ENCODE measurements around the gene KLHDC4.

KLHDC4 gene

DNA sequence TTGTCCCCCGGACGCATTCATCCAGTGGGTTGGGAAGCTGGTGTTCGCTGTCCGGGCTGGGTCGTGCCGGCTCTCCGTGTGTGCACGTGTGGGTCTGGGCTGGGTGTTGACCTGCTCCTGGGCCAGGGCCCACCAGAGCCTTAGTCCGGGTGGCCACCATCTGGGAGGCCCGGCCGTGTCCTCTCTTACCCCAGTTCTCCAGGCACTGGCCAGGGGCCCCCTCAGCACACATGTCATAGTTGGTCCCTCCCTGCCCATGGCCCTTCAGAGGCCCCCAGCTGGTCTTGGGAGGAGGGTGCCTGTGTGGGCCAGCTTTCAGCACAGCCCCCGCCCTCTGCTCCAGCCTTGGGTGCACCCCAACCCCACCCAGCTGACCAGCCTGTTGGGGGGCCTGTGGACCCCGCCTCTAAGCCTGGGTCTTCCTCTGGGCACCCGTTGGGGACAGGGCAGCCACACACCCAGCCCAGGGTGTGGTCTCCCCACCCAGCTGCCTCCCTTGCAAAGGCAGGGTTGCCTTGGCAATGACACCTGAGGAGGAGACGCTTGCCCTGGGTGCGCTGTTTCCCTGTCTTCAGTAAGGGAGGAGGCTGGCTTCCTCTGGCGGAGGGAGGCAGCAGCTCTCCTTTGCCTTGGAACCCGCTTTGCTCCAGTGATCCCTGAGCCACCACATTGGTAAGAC is 86.1 kb downstream of the KLHDC4 start:
- DNase-seq, result no peak
- in situ Hi-C loops (cut with HindIII; ENCODE audit: low pct_ligation_motif_present, low pct_unique_long_range_greater_than_20kb, low sequenced_read_pairs), result no loop called here

DNA sequence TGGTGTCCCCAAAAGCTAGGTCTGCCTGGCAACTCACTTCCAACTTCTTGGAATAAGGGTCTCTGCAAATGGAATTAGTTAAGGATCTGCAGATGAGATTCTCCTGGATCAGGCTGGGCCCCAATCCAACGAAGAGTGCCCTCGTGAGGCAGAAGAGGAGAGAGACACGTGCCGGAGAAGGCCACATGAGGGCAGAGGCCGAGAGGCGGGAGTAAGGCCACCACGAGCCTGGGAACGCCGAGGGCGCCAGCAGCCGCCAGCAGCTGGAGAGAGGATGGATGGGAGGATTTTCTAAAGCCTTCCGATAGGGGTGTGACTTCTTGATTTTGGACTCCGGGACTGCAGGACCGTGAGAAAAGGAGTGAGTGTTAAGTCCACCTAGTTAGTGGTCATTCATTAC is 87.2 kb downstream of the KLHDC4 start:
- DNase-seq, result no peak
- in situ Hi-C loops (cut with HindIII; ENCODE audit: low pct_ligation_motif_present, low pct_unique_long_range_greater_than_20kb, low sequenced_read_pairs), result no loop called here

DNA sequence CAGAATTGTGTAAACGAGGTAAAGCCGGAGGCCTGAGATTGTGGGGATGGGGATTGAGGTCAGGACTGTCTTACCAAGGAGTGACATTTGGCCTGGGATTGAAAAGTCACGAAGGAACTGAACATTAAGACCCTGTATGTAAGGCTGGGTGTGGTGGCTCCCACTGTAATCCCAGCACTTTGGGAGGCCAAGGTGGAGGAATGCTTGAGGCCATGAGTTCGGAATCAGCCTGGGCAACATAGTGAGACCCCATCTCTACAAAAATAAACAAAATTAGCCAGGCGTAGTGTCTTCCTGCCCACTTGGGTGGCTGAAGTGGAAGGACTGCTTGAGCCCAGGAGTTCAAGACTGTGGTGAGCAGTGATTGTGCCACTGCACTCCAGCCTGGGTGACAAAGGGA is 88.0 kb downstream of the KLHDC4 start:
- in situ Hi-C loops (cut with HindIII; ENCODE audit: low pct_ligation_motif_present, low pct_unique_long_range_greater_than_20kb, low sequenced_read_pairs), result no loop called here
- no peak for DNase-seq

DNA sequence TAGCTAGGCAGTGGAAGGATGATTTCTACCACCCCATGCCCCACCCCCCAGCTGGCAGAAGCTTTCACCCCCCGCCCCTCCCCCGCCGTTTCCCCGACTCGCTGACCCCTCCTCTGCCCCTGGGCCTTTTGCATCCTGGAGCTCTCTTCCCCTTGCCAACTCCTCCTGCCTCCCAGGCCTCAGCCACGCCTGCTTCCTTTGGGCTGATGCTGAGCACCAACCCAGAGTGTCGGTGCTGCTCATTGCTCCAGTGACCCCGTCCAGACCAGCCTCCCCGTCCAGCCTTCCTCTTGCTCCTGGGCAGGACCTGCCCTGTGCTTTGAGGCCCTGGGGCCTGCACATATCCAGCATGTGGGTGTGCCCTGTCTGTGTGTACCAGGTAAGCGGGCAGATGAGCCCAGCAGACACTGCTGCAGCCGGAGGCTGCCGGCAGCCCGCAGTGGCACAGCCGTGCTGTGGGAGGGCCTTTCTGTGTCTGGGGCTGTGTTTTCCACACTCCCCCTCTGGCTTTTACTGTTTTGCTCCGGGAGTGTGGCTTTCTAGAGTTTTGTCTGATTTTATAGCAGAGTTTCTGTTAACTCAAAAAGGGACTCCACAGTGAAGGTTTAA is 90.6 kb downstream of the KLHDC4 start:
- in situ Hi-C loops (cut with HindIII; ENCODE audit: low pct_ligation_motif_present, low pct_unique_long_range_greater_than_20kb, low sequenced_read_pairs), result no loop called here
- no peak for DNase-seq

DNA sequence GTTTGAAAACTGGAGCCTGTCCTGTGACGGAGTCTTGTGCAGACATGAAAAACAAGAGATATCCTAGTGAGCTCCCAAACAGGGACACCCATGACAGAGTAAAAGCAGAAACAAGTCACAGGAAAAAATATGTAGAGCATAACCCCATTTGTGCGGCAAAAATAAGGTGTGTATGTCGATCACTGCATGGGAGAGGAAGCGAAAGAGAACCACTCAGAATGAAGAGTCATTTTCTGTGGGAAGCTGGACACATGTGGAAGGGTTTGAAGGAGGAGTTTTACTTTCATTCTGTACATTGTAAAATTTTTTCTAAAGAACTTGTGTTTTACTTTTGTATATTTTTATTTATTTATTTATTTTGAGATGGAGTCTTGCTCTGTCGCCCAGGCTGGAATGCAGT is 91.4 kb downstream of the KLHDC4 start:
- in situ Hi-C loops (cut with HindIII; ENCODE audit: low pct_ligation_motif_present, low pct_unique_long_range_greater_than_20kb, low sequenced_read_pairs), result no loop called here
- no peak for DNase-seq

DNA sequence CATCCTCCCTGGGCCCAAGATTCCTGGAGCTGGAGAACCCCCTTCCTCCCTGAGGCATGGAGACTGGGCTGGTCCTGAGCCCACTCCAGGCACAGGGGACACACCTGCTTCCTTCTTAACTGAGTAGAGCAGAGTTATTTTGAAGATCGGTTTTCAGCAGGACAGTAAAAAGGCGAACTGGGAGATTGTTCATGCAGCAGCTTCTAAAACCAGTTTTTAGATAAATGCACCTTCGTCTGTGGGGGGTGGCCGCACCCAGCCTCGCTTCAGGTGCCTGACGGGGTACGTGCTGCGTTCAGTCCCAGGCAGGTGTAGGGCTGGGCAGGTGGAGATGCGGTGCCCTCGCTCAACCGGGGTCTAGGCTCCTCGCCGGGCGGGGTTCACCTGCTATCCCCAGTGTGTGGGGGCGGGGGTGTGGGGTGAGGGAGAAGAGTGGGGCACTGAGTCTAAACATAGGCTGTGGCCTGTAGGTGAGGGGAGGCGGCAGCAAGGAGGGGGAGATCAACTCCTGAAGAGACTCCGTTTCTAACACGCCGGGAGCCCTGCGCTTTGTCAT is 94.0 kb downstream of the KLHDC4 start:
- in situ Hi-C loops (cut with HindIII; ENCODE audit: low pct_ligation_motif_present, low pct_unique_long_range_greater_than_20kb, low sequenced_read_pairs), result no loop called here
- DNase-seq, result no peak

DNA sequence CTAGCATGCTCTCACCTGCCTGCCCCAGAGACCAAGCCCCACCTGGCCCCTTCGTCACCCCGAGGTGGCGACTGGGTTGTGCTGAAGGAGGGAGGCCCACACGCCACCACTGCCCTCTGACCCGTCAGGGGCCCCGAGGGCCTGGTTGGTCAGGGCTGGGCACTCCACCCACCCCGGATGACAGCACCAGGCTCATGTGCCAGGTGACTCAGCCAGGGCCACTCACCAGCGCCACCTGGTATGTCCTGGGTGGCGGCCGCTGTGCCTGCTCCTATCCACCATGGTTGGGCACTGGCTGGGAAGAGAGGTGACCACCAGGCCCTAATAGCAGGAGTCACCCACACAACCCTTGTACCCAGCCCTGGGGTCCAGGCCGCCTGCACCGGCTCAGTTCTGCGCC is 94.6 kb downstream of the KLHDC4 start:
- no peak for DNase-seq
- in situ Hi-C loops (cut with HindIII; ENCODE audit: low pct_ligation_motif_present, low pct_unique_long_range_greater_than_20kb, low sequenced_read_pairs), result no loop called here

DNA sequence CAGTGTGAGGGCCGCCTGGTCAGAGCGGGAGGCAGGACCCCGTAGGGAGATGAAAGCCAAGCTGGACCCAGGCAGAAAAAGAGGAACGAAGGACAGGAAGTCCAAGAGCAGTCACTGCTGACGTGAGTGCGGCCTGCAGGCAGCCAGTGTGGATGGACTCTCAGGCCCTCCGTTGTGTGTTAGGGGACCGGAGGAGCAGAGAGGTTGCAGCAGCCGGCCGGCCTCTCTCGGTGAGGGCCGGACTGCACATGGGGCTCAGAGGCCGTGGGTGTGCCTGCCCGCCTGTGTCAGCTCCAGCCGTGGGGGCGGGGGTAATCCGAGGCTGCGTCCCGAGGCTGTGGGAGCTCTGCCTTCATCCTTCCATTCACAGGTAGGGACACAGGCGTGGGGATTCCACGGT is 96.1 kb downstream of the KLHDC4 start:
- in situ Hi-C loops (cut with HindIII; ENCODE audit: low pct_ligation_motif_present, low pct_unique_long_range_greater_than_20kb, low sequenced_read_pairs), result loop anchor here (10.0 kb wide), 1 partner anchor 55 kb away; no protein-coding TSS in a partner anchor
- DNase-seq, result no peak

DNA sequence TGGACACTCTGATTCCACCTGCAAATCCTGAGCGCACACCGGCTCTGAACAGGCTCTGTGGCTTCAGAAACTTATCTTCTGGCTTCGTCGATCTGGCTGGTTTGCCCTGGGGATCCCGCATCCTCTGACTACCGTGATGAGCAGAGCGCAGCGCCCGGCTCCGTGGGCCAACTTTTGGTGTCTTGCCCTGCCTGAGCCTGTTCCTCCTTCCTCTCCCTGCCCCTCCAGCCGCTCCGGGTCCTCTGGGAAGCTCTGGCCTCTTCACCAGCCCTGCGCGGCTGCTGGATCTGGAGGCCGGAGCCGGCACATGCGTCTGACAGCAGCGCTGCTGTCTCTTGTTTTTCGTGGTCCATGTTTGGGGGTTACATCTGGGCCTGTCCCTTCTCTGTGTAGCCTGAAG is 97.8 kb downstream of the KLHDC4 start:
- in situ Hi-C loops (cut with HindIII; ENCODE audit: low pct_ligation_motif_present, low pct_unique_long_range_greater_than_20kb, low sequenced_read_pairs), result loop anchor here (10.0 kb wide), 1 partner anchor 53 kb away; no protein-coding TSS in a partner anchor
- DNase-seq, result no peak

DNA sequence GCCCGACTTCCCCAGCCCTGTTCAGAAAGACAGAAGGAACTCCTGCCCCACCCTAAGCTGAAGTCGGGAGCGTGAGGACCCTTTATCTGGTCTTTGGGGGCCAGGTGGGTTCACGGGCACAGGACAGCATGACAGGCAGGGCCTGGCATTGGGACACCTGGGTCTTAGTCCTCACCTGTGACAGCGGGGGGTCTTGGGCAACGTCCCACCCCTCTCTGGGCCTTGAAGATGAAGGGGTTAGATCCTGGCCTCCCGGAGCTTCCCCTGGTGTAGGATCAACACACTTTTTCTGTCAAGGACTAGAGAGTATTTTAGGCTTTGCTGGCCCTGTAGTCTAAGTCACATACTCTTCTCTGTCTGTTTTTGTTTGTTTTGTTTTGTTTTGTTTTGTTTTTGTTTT is 98.3 kb downstream of the KLHDC4 start:
- in situ Hi-C loops (cut with HindIII; ENCODE audit: low pct_ligation_motif_present, low pct_unique_long_range_greater_than_20kb, low sequenced_read_pairs), result loop anchor here (10.0 kb wide), 1 partner anchor 53 kb away; no protein-coding TSS in a partner anchor
- no peak for DNase-seq

DNA sequence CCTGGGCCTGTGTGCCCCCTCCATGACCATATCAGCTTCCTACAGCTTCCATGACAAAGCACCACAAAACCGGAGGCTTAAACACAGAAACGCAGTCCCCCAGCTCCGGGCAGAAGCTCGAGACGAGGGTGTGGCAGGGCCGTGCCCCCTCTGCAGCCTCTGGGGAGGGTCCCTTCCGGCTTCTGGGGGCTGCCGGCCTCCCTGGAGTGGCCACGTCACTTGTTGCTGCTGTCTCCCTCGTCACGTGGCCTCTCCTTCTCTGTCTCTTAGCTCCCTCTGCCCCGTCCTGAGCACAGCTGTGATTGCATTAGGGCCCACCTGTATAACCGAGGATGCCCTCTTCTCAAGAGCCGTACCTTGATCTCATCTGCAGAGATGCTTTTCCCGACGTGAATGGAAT is 98.9 kb downstream of the KLHDC4 start:
- in situ Hi-C loops (cut with HindIII; ENCODE audit: low pct_ligation_motif_present, low pct_unique_long_range_greater_than_20kb, low sequenced_read_pairs), result loop anchor here (10.0 kb wide), 1 partner anchor 52 kb away; no protein-coding TSS in a partner anchor
- DNase-seq, result no peak

DNA sequence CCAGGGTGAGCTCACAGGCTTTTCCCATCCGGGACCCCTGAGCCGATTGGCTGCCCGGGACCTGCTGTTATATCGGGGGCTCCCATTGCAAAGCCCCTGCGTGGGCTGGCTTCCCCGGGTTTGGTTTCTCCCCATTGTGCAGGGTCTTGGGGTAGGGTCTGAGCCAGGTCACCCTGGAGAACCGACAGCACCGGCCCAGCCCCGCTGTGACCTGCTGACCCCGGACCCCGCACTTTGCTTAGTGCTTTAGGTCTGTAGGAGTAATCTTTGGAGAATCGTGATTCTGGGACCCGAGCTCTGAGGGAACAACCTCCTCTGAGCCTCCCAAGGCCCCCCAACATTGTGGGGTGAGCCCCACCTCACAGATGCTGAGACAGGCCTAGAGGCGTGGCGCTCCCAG is 100.6 kb downstream of the KLHDC4 start:
- DNase-seq, result no peak
- in situ Hi-C loops (cut with HindIII; ENCODE audit: low pct_ligation_motif_present, low pct_unique_long_range_greater_than_20kb, low sequenced_read_pairs), result loop anchor here (10.0 kb wide), 1 partner anchor 50 kb away; no protein-coding TSS in a partner anchor

DNA sequence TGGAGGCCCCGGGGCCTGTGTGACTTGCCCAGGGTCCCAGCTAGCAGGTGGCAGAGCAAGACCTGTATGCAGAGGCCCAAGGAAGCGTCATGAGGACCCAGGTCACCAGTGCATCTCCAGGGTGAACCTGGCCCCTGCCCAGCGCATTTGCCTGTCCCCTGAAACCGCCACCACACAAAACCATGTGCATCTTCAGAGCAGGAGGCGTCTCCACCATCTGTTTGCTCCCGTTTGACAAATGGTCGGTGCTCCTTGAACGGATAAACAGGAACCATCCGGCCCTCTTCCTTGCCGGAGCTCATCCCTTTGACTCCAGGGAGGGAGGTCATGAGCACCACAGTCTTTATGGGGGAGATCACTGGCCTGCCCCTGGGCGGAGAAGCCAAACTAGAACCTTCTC is 101.0 kb downstream of the KLHDC4 start:
- in situ Hi-C loops (cut with HindIII; ENCODE audit: low pct_ligation_motif_present, low pct_unique_long_range_greater_than_20kb, low sequenced_read_pairs), result loop anchor here (10.0 kb wide), 1 partner anchor 50 kb away; no protein-coding TSS in a partner anchor
- no peak for DNase-seq

DNA sequence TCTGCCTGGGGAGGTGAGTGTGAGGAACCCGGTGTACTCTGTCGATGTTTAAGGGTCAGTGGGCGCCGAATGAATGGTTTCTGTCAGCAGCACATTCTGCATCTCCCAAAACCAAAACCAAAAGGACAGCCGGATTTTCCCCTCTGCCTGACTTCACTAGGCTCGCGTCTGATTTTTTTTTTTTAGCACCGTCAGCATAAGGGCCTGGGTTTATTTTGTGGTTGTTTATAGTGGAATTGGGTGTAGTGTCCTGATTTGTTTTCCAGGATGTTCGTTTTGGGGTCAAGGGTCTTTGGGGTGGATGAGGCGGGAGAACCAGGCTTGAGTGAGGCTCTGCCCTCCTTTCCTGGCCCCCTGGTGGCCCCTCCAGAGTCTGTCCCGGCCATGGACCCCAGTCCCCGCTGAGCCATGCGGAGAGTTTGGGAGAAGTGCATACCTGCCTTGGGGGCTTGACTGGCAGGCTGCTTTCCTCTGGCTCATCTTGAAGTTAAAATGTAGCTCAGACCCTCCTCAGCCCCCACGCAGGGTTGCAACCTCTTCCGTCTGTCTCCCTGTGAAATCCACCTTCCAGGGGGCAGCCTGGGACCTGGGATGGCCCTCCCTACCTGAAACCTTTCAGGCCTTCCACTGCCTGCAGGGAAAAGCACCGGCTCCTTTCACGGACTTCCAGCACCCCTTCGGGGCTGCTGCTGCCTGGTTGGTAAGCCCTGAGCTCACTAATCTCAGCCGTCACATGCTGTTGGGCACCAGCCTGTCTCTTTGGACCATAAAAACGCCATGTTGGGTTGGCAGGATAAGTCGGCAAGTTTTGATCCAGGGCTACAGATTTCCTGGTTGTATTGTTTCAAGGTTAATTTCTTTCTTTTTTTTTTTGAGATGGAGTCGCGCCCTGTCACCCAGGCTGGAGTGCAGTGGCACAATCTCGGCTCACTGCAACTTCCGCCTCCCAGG is 103.3 kb downstream of the KLHDC4 start:
- in situ Hi-C loops (cut with HindIII; ENCODE audit: low pct_ligation_motif_present, low pct_unique_long_range_greater_than_20kb, low sequenced_read_pairs), result loop anchor here (10.0 kb wide), 1 partner anchor 48 kb away; no protein-coding TSS in a partner anchor
- DNase-seq, result no peak

DNA sequence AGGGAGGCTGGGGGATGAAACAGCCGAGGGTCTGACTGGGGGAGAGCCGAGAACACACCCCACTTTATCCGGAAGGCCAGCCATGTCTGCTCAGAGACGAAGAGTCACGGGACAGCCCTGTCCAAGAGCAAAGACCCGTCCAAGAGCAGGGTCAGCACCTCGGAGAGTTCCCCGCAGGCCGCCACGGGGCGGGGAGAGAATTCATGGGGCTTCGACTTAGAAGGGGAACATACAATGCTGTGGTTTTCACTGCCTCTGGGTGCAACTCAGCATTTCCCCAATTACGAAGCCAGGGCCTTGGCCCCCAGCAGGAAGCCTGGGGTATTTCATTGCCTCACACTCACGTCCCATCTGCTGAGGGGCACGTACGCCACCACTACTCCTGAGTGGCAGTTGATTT is 104.2 kb downstream of the KLHDC4 start:
- peak; percentile 67 for DNase-seq
- in situ Hi-C loops (cut with HindIII; ENCODE audit: low pct_ligation_motif_present, low pct_unique_long_range_greater_than_20kb, low sequenced_read_pairs), result loop anchor here (10.0 kb wide), 1 partner anchor 47 kb away; no protein-coding TSS in a partner anchor

DNA sequence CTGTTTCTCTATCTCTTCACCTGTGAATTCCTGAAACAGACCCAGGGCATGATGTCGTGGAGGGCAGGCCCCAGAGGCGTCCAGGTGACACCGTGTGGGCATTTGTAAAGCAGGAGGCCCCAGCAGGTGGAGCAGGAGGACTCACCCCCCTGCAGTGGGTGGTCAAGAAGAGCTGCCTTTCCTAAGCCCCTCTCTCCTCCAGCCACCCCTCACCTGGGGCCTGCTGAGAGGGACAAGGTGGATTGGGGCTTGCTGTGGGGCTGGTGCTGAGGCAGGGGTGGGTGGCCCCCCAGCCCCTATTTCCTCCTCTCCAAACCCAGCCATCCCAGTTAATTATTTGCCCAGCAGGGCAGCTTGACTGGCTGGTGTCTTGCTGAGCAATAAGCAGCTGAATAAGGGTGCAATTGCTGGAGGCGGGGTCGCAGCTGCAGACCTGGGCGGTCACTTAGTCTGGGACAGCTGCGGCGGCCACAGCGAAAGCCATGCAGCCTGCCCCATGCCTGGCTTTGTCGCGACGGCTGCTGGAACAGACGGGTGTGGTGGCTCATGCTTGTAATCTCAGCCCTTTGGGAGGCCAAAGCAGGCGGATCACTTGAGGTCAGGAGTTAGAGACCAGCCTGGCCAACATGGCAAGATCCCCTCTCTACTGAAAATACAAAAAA is 107.1 kb downstream of the KLHDC4 start:
- DNase-seq, result no peak
- in situ Hi-C loops (cut with HindIII; ENCODE audit: low pct_ligation_motif_present, low pct_unique_long_range_greater_than_20kb, low sequenced_read_pairs), result no loop called here

Measured in ACHN (cell line).